Urothelium cell line (cell line): Measurements from ENCODE around the gene BCAR3.

Source experiments
- DNase-seq: peaks from one replicate; pipeline ENCODE4 v3.0.0; 2011; ENCODE audit warnings: low spot score, mixed read lengths
- FAIRE-seq: peaks from 2 replicates; lab custom pipeline; 2011; peaks lifted over from hg19 to GRCh38; lab: Jason Lieb, UNC

Gene BCAR3

DNA sequence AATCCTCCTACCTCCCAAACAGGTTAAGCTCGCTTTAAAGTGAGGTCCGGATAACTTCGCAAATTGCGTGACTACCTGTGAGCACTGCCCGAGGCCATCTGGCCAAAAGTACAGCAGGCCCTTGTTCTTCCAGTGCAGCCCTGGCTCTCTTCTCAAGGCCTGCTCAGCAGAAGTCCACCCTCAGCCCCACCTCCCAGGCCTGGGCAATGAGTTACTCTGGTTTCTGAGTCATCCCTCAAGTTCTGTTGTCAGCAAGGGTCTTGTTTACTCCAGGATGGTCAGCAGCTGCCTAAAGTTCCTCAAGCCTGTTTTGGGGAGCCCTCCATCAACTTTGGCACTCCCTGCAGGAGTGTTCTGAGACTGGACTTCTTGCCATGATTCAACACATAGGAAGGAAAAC lies 101.7 kb downstream of the BCAR3 start:
- FAIRE-seq: no peak
- DNase-seq: no peak

DNA sequence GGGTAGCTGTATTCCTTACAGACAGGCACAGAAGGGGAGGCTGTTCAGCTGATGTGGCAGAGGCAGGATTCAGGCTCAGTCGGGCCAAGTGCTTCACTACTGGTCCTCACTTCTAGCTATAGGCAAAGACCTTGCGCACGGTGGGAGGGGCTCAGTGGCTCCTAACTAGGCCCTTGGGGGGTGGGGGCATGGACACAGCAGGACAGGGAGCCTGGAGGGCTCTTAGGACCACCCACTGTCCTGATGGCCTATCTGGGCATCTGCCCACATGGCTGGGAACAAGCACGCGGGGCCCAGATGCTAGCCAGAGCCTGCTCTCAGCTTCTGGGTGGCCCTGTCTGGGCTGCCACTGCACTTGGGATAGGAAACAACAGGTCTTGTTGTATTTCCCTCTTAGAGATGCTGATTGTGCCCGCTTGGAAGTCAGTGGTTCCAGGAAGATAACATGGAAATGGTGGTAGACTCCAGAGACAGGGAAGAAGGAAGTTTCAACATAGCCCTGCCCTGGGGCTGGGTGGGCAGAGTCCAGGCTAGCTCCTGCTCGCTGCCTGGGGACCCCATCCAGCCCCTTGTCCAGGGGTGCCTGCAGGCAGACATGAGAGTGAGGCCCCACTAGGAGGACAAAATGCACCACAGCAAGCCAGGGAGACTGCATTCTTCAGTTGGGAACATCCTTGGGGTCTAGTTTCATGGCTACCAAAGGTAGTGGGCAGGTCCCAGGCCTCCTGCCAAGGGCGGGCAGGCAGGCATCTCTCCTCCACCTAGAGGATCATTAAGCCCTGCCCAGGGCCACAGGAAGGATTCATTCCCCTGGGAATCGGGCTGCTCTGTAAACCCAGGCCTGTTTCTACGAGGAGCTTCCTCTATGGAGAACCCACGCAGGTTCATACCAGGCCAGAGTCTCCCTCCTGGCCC lies 102.5 kb downstream of the BCAR3 start:
- DNase-seq (no peak), FAIRE-seq (no peak)

DNA sequence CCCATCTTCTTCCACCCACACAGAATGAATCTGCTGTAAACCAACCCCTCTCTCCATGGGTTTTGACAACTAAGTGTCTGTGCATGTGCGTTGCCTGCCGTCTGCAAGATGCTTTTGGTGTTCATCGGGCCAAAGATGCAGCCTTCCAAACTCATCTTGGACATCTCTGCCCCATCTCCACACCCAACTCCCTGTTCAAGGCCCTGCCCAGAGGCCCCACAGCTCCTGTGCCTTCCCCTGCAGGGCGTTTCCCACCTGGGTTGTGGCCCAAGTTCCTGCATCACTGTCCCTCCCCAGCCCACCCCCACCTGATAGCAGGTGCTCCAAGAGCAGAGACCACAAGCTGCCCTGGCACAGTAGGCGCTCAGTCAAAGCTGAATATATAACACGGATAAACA lies 103.2 kb downstream of the BCAR3 start:
- FAIRE-seq (no peak), DNase-seq (no peak)

- FAIRE-seq: no peak
- no peak for DNase-seq
These were observed 103.9 kb downstream of the BCAR3 start for GRCh38 chr1:93577536-93578432.

- FAIRE-seq (no peak), DNase-seq (no peak)
These were observed 104.9 kb downstream of the BCAR3 start for GRCh38 chr1:93576746-93577145.

DNA sequence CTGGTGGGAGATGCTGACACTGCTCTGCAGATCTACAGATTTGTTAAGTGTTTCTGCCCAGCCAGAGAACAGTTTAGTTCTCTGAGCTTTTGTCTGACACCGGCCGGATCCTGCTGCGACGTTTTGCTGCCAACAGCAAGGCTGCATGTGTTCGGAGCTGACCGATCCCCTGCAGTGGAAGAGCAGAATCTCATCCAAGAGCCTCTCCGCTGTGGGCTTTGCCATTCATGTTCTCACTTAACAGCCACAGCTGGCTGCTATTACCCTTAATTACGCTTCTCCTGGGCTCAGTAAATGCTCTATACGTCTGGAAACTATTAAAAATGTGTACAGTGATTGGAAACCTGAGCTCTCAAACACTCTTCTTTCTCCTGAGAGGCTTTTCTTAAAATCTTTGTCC lies 105.3 kb downstream of the BCAR3 start:
- FAIRE-seq (no peak), DNase-seq (no peak)

DNA sequence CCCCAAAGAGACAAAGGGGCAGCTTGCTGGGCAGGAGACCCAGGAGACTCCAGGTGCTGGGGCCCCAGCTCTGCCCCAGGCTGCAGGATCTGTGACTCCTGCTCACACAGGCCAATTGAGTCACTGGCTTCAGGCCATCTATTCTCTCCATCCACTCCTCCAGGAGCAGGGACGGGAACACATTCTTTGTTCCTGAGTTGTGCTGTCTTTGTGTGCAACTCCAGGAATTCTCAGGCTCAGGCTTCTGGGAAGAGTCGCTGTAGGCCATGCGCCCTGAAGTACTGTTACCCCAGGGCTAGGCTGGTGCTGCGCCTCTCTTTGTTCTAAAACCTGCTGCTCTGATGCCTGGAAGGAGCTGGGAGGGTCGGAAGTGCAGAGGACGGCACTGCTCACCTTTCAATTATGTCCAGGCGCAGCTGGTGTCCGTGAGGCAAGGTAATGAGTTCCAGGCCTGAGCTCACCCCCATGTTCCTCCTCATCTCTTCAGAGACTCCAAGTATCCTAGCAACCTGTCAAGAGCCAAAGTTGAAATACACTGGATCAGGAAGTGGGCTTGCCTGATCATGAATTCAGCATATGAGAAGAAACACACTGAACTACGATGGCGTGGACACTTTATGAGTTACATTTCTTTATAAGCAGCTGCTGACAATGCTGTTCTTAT lies 105.9 kb downstream of the BCAR3 start:
- FAIRE-seq (no peak), DNase-seq (no peak)

DNA sequence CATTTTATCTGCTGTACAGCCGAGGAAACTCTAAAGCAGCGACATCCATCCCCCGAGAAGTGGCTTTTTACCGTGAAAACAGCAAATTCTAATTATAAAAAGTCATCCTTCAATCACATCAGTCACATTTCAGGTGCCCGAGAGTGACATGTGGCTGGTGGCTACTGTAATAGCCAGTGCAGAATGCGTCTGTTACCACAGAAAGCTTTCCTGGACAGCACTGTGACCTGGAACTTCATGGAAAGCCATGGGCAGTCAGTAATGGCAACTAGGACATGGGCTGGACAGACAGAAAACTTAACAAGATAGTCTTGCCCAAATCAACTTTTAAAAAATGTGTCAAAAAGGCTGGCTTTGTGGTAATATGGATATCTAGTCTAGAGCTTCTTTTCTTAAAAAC lies 106.6 kb downstream of the BCAR3 start:
- DNase-seq: no peak
- FAIRE-seq: no peak

GRCh38 chr1:93574511-93574910 lies 107.1 kb downstream of the BCAR3 start:
- DNase-seq: no peak
- no peak for FAIRE-seq

- no peak for FAIRE-seq
- no peak for DNase-seq
These were observed 107.6 kb downstream of the BCAR3 start for GRCh38 chr1:93573940-93574469.

GRCh38 chr1:93571623-93572310 lies 109.9 kb downstream of the BCAR3 start:
- no peak for DNase-seq
- FAIRE-seq: no peak

DNA sequence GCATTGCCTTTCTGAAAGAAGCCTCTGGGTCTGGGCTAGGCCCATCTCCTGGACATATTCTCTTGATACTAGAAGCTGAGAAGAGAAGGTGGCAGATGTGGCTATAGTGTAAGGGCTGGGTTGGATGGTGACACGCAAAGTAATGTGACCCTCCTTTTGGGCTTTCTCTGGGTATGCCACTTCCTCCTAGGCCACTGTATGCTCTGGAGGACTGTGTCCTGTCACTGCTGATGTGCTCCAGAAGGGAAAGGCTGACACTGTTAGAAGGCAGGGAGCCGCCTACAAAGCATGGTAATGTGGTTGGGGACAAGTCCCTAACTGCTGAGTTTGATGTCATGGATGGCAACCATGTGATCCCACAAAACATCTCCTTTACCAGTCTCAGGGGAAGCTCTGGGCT lies 112.1 kb downstream of the BCAR3 start:
- FAIRE-seq: no peak
- DNase-seq: no peak

- FAIRE-seq: no peak
- no peak for DNase-seq
These were observed 114.2 kb downstream of the BCAR3 start for GRCh38 chr1:93567255-93567918.

DNA sequence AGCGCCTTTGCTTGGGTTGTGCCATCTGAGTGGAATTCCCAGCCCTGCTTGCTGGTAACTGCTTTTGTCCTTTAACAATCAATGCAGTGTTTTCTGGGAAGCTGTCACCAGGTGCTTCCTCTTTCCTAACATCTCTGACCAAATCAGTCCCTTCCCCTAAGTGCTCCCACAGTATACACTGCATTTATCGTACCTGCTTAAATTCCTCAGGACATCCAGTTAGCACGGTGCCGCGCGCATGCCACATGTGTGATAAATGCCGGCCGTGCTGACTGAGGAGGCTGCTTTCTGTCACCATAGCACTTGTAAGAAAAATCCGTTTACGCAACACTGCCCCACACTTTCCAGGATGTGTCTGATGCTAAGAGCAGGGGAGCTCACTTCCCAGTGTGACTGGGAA lies 115.4 kb downstream of the BCAR3 start:
- no peak for FAIRE-seq

GRCh38 chr1:93565496-93566206 lies 116.0 kb downstream of the BCAR3 start:
- DNase-seq: no peak
- FAIRE-seq: no peak

More for the DNA sequence above, 115.4 kb downstream of the BCAR3 start:
- DNase-seq: no peak

GRCh38 chr1:93559695-93560094 lies 121.9 kb downstream of the BCAR3 start:
- no peak for DNase-seq
- no peak for FAIRE-seq

GRCh38 chr1:93559045-93559444 lies 122.6 kb downstream of the BCAR3 start:
- FAIRE-seq: no peak

GRCh38 chr1:93556291-93556690 lies 125.3 kb downstream of the BCAR3 start:
- no peak for FAIRE-seq

More at GRCh38 chr1:93559045-93559444, 122.6 kb downstream of the BCAR3 start:
- DNase-seq: no peak

More at GRCh38 chr1:93556291-93556690, 125.3 kb downstream of the BCAR3 start:
- DNase-seq: peak; percentile 17
